WTC11 (cell line): Measurements from ENCODE around the gene TSSK2. TPM values are rescaled to one million over a fixed set of nuclear protein-coding genes. Genes with fewer than 3 reads are reported as not detected.

ENCODE experiments used
- CBFB ChIP-seq: sonication (generic); formaldehyde crosslinking; IDR thresholded peaks from 2 replicates; pipeline ENCODE4 v1.8.1; 2022; ENCODE audit warnings: mild to moderate bottlenecking, low read depth, missing genetic modification reagents
- E2F1 ChIP-seq: sonication (generic); formaldehyde crosslinking; IDR thresholded peaks from 2 replicates; pipeline ENCODE4 v1.8.0; 2022; ENCODE audit warnings: mild to moderate bottlenecking, missing genetic modification reagents
- EMX1 ChIP-seq: fragments of 250-450 bp; sonication (Bioruptor Pico); IDR thresholded peaks from 2 replicates; pipeline ENCODE4 v1.8.0; 2021; ENCODE audit warnings: mild to moderate bottlenecking
- ESRRA ChIP-seq: sonication (generic); formaldehyde crosslinking; IDR thresholded peaks from 2 replicates; pipeline ENCODE4 v1.8.1; 2022; ENCODE audit warnings: mild to moderate bottlenecking, missing genetic modification reagents, borderline replicate concordance
- GRHL2 ChIP-seq: fragments of 250-450 bp; sonication (Bioruptor Pico); IDR thresholded peaks from 2 replicates; pipeline ENCODE4 v1.8.0; 2022; ENCODE audit warnings: mild to moderate bottlenecking, moderate library complexity; ENCODE audit not compliant: insufficient replicate concordance, severe bottlenecking
- GTF2I ChIP-seq: fragments of 250-450 bp; sonication (Bioruptor Pico); conservative IDR thresholded peaks from 2 replicates; pipeline ENCODE4 v1.4.0; 2021; ENCODE audit warnings: mild to moderate bottlenecking
- IRF1 ChIP-seq: sonication (generic); formaldehyde crosslinking; IDR thresholded peaks from 2 replicates; pipeline ENCODE4 v1.8.0; 2023; ENCODE audit warnings: missing genetic modification reagents
- JAZF1 ChIP-seq: fragments of 250-450 bp; sonication (Bioruptor Pico); IDR thresholded peaks from 2 replicates; pipeline ENCODE4 v1.9.0; 2021; ENCODE audit warnings: moderate library complexity, mild to moderate bottlenecking, inconsistent platforms
- JUN ChIP-seq: sonication (generic); formaldehyde crosslinking; IDR thresholded peaks from 2 replicates; pipeline ENCODE4 v1.8.0; 2023; ENCODE audit warnings: mild to moderate bottlenecking, missing genetic modification reagents
- MLX ChIP-seq: sonication (generic); formaldehyde crosslinking; IDR thresholded peaks from 2 replicates; pipeline ENCODE4 v1.8.1; 2023; ENCODE audit warnings: mild to moderate bottlenecking, missing genetic modification reagents, moderate library complexity
- NFYB ChIP-seq: sonication (generic); formaldehyde crosslinking; conservative IDR thresholded peaks from 2 replicates; pipeline ENCODE4 v1.8.0; 2022; ENCODE audit warnings: low read depth, missing genetic modification reagents
- OVOL2 ChIP-seq: fragments of 250-450 bp; sonication (Bioruptor Pico); IDR thresholded peaks from 2 replicates; pipeline ENCODE4 v1.9.0; 2021; ENCODE audit warnings: mild to moderate bottlenecking, borderline replicate concordance
- PREB ChIP-seq: sonication (generic); formaldehyde crosslinking; IDR thresholded peaks from 2 replicates; pipeline ENCODE4 v1.8.1; 2022; ENCODE audit warnings: mild to moderate bottlenecking, missing genetic modification reagents, moderate library complexity, borderline replicate concordance
- RELA ChIP-seq: sonication (generic); formaldehyde crosslinking; IDR thresholded peaks from 2 replicates; pipeline ENCODE4 v1.8.1; 2022; ENCODE audit warnings: missing genetic modification reagents, mild to moderate bottlenecking, borderline replicate concordance
- STAT6 ChIP-seq: sonication (generic); formaldehyde crosslinking; conservative IDR thresholded peaks from 2 replicates; pipeline ENCODE4 v1.8.1; 2023; ENCODE audit warnings: mild to moderate bottlenecking, low read depth, missing genetic modification reagents, moderate library complexity
- TP53 ChIP-seq: sonication (generic); formaldehyde crosslinking; IDR thresholded peaks from 2 replicates; pipeline ENCODE4 v1.8.1; 2023; ENCODE audit warnings: mild to moderate bottlenecking, missing genetic modification reagents
- ZNF121 ChIP-seq: sonication (generic); formaldehyde crosslinking; IDR thresholded peaks from 2 replicates; pipeline ENCODE4 v1.8.0; 2023; ENCODE audit warnings: missing genetic modification reagents
- ZNF138 ChIP-seq: sonication (generic); formaldehyde crosslinking; conservative IDR thresholded peaks from 2 replicates; pipeline ENCODE4 v1.8.1; 2022; ENCODE audit warnings: mild to moderate bottlenecking, moderate library complexity, missing genetic modification reagents
- ZNF396 ChIP-seq: fragments of 250-450 bp; sonication (Bioruptor Pico); IDR thresholded peaks from 2 replicates; pipeline ENCODE4 v1.8.0; 2021; ENCODE audit warnings: mild to moderate bottlenecking, moderate library complexity, borderline replicate concordance
- ZNF416 ChIP-seq: fragments of 250-450 bp; sonication (Bioruptor Pico); IDR thresholded peaks from 2 replicates; pipeline ENCODE4 v1.9.0; 2021; ENCODE audit warnings: mild to moderate bottlenecking, inconsistent platforms
- ZSCAN18 ChIP-seq: fragments of 250-450 bp; sonication (Bioruptor Pico); IDR thresholded peaks from 2 replicates; pipeline ENCODE4 v2.1.2; 2022; ENCODE audit warnings: mild to moderate bottlenecking, moderate library complexity
- total RNA-seq: library from RNA; stranded (reverse); gene quantifications from 3 replicates; pipeline ENCODE4 v1.2.3, GENCODE V29; 2021
- TF ChIP-seq, protein P1 (sequence below): fragments of 250-450 bp; sonication (Bioruptor Pico); IDR thresholded peaks from 2 replicates; pipeline ENCODE4 v1.9.0; 2021; ENCODE audit warnings: moderate library complexity, mild to moderate bottlenecking, inconsistent platforms, borderline replicate concordance
- TF ChIP-seq, protein P2 (sequence below): sonication (generic); formaldehyde crosslinking; IDR thresholded peaks from 2 replicates; pipeline ENCODE4 v1.8.1; 2023; ENCODE audit warnings: mild to moderate bottlenecking, moderate library complexity, missing genetic modification reagents
- TF ChIP-seq, protein P3 (sequence below): sonication (generic); formaldehyde crosslinking; IDR thresholded peaks from 2 replicates; pipeline ENCODE4 v1.8.0; 2022; ENCODE audit warnings: mild to moderate bottlenecking, missing genetic modification reagents
- TF ChIP-seq, protein P4 (sequence below): sonication (generic); formaldehyde crosslinking; IDR thresholded peaks from 2 replicates; pipeline ENCODE4 v1.8.1; 2022; ENCODE audit warnings: missing genetic modification reagents, borderline replicate concordance

Gene TSSK2
- total RNA-seq, 1 experiment from 2014 or later, result not detected

- TF ChIP-seq ZNF138 (CRISPR knock-in tag) (no peak), ESRRA (CRISPR knock-in tag) (0 out of 2 replicates have a peak, but pooled peaks have one; percentile 22), JAZF1 (no peak), E2F1 (no peak), EMX1 (CRISPR knock-in tag) (no peak), OVOL2 (CRISPR knock-in tag) (no peak), GRHL2 (CRISPR knock-in tag) (no peak), TP53 (CRISPR knock-in tag) (no peak), STAT6 (CRISPR knock-in tag) (no peak), JUN (CRISPR knock-in tag) (no peak), PREB (no peak), RELA (CRISPR knock-in tag) (no peak), GTF2I (CRISPR knock-in tag) (no peak), ZNF121 (CRISPR knock-in tag) (no peak), CBFB (CRISPR knock-in tag) (no peak), ZSCAN18 (CRISPR knock-in tag) (no peak), MLX (CRISPR knock-in tag) (peak; percentile 37; the same call in 1 of the 2 replicates), NFYB (CRISPR knock-in tag) (no peak), IRF1 (CRISPR knock-in tag) (no peak), ZNF396 (CRISPR knock-in tag) (no peak), ZNF416 (CRISPR knock-in tag) (0 out of 2 replicates have a peak, but pooled peaks have one; percentile 14)
- TF ChIP-seq, protein P1, sequence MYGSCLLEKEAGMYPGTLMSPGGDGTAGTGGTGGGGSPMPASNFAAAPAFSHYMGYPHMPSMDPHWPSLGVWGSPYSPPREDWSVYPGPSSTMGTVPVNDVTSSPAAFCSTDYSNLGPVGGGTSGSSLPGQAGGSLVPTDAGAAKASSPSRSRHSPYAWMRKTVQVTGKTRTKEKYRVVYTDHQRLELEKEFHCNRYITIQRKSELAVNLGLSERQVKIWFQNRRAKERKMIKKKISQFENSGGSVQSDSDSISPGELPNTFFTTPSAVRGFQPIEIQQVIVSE (CRISPR knock-in tag), result no peak
- TF ChIP-seq, protein P2, sequence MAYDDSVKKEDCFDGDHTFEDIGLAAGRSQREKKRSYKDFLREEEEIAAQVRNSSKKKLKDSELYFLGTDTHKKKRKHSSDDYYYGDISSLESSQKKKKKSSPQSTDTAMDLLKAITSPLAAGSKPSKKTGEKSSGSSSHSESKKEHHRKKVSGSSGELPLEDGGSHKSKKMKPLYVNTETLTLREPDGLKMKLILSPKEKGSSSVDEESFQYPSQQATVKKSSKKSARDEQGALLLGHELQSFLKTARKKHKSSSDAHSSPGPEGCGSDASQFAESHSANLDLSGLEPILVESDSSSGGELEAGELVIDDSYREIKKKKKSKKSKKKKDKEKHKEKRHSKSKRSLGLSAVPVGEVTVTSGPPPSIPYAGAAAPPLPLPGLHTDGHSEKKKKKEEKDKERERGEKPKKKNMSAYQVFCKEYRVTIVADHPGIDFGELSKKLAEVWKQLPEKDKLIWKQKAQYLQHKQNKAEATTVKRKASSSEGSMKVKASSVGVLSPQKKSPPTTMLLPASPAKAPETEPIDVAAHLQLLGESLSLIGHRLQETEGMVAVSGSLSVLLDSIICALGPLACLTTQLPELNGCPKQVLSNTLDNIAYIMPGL (CRISPR knock-in tag), result no peak
- TF ChIP-seq, protein P3, sequence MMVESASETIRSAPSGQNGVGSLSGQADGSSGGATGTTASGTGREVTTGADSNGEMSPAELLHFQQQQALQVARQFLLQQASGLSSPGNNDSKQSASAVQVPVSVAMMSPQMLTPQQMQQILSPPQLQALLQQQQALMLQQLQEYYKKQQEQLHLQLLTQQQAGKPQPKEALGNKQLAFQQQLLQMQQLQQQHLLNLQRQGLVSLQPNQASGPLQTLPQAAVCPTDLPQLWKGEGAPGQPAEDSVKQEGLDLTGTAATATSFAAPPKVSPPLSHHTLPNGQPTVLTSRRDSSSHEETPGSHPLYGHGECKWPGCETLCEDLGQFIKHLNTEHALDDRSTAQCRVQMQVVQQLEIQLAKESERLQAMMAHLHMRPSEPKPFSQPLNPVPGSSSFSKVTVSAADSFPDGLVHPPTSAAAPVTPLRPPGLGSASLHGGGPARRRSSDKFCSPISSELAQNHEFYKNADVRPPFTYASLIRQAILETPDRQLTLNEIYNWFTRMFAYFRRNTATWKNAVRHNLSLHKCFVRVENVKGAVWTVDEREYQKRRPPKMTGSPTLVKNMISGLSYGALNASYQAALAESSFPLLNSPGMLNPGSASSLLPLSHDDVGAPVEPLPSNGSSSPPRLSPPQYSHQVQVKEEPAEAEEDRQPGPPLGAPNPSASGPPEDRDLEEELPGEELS (CRISPR knock-in tag), result peak; percentile 68
- TF ChIP-seq, protein P4, sequence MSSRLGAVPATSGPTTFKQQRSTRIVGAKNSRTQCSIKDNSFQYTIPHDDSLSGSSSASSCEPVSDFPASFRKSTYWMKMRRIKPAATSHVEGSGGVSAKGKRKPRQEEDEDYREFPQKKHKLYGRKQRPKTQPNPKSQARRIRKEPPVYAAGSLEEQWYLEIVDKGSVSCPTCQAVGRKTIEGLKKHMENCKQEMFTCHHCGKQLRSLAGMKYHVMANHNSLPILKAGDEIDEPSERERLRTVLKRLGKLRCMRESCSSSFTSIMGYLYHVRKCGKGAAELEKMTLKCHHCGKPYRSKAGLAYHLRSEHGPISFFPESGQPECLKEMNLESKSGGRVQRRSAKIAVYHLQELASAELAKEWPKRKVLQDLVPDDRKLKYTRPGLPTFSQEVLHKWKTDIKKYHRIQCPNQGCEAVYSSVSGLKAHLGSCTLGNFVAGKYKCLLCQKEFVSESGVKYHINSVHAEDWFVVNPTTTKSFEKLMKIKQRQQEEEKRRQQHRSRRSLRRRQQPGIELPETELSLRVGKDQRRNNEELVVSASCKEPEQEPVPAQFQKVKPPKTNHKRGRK (CRISPR knock-in tag), result no peak
Measured at GRCh38 chr22:19178065-19178656, 47.1 kb downstream of the TSSK2 start (continued).
